GM21526 (cell line): Measurements from ENCODE around the gene REC8.

ENCODE experiments used
- ATAC-seq: cut with Tn5 transposase; IDR thresholded peaks from one replicate; pipeline ENCODE4 v1.9.1; 2021; ENCODE audit warnings: moderate library complexity; ENCODE audit not compliant: unreplicated experiment, low FRiP score

The REC8 gene

GRCh38 chr14:24181371-24182077 lies 9.6 kb downstream of the REC8 start:
- no peak for ATAC-seq

- ATAC-seq = no peak
Measured at GRCh38 chr14:24182110-24182882, 10.4 kb downstream of the REC8 start.

- no peak for ATAC-seq
Measured at GRCh38 chr14:24183014-24183481, 11.2 kb downstream of the REC8 start.

- ATAC-seq = no peak
Measured at GRCh38 chr14:24184104-24184970, 12.5 kb downstream of the REC8 start.

- no peak for ATAC-seq
Measured at GRCh38 chr14:24185026-24185425, 13.1 kb downstream of the REC8 start.

GRCh38 chr14:24185741-24186140 lies 13.9 kb downstream of the REC8 start:
- no peak for ATAC-seq

- ATAC-seq = no peak
Measured at GRCh38 chr14:24186831-24187538, 15.1 kb downstream of the REC8 start.

- no peak for ATAC-seq
Measured at GRCh38 chr14:24187539-24187915, 15.6 kb downstream of the REC8 start.

- ATAC-seq = peak; percentile 67
Measured at GRCh38 chr14:24188251-24189058, 16.6 kb downstream of the REC8 start, which contains the start of gene IPO4. IPO4 (minus strand) TSS chr14:24188816; CDS start chr14:24188787, 29 bp downstream.

- ATAC-seq = no peak
Measured at GRCh38 chr14:24189059-24189375, 17.1 kb downstream of the REC8 start.

GRCh38 chr14:24189460-24189859 lies 17.6 kb downstream of the REC8 start:
- ATAC-seq = no peak

- no peak for ATAC-seq
Measured at GRCh38 chr14:24190416-24190815, 18.5 kb downstream of the REC8 start.

- no peak for ATAC-seq
Measured at GRCh38 chr14:24192933-24193332, 21.1 kb downstream of the REC8 start.

- no peak for ATAC-seq
Measured at GRCh38 chr14:24194186-24194872, 22.4 kb downstream of the REC8 start.

- ATAC-seq = no peak
Measured at GRCh38 chr14:24194873-24195185, 22.9 kb downstream of the REC8 start.

GRCh38 chr14:24195186-24196070 lies 23.5 kb downstream of the REC8 start, which contains the start of gene TM9SF1:
TM9SF1 (minus strand) TSS chr14:24195441; CDS start chr14:24195019, 422 bp downstream.
- peak; percentile 64 for ATAC-seq

GRCh38 chr14:24196071-24197055 lies 24.5 kb downstream of the REC8 start:
- ATAC-seq = peak; percentile 12
